ENCODE data around the gene CPNE2.
A peak's percentile ranks its signal among the peaks of the same experiment; 100 is the strongest.

Gene CPNE2

DNA sequence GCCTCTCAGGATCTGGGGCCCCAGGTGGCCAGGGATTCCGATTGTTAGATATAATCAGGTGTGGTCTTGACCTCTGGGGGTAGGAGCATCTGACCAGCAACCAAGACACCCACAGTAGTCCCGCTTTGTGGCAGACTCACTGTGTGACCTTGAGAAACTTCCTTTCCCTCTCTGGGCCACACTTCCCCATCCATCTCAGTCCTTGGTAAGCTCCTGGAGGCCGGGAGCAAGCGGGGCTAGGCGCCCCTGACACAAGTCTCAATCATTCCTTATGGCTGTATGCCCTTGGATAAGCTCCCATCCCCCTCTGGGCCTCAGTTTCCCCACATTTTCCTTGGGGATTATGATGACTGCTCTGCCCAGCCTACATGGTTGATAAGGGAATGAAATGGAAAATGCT lies 21.3 kb downstream of the CPNE2 start:
- TF ChIP-seq, protein P1, sequence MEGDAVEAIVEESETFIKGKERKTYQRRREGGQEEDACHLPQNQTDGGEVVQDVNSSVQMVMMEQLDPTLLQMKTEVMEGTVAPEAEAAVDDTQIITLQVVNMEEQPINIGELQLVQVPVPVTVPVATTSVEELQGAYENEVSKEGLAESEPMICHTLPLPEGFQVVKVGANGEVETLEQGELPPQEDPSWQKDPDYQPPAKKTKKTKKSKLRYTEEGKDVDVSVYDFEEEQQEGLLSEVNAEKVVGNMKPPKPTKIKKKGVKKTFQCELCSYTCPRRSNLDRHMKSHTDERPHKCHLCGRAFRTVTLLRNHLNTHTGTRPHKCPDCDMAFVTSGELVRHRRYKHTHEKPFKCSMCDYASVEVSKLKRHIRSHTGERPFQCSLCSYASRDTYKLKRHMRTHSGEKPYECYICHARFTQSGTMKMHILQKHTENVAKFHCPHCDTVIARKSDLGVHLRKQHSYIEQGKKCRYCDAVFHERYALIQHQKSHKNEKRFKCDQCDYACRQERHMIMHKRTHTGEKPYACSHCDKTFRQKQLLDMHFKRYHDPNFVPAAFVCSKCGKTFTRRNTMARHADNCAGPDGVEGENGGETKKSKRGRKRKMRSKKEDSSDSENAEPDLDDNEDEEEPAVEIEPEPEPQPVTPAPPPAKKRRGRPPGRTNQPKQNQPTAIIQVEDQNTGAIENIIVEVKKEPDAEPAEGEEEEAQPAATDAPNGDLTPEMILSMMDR (IDR thresholded peaks at IDR 0.05; ENCODE audit: low read length, missing control alignments) = no peak
- H3K4me3 ChIP-seq (replicated peaks; ENCODE audit: low read depth, low read length) = no peak overlapping the region
- DNase-seq (ENCODE audit: low read depth) = no peak

DNA sequence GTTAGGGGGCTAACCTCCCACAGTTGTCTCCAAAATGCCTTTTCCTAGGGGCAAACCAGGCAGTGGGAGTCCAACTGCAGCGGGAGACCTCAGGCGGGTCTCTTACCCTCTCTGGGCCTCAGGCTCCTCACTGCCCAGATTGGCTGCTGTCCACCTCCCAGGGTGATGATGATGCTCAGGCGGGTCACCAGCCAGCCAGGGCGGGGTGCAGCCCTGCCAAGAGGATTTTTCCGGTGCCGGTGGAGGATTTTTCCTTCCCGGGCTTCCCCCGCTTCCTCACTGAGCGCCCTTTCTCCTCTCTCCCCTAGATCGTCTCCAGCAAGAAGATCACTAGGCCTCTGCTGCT lies 22.8 kb downstream of the CPNE2 start:
- H3K4me3 ChIP-seq (replicated peaks; ENCODE audit: low read depth, low read length) = no peak overlapping the region
- peak; percentile 25 for DNase-seq (ENCODE audit: low read depth)
- TF ChIP-seq, protein P1 (IDR thresholded peaks at IDR 0.05; ENCODE audit: low read length, missing control alignments) = no peak

DNA sequence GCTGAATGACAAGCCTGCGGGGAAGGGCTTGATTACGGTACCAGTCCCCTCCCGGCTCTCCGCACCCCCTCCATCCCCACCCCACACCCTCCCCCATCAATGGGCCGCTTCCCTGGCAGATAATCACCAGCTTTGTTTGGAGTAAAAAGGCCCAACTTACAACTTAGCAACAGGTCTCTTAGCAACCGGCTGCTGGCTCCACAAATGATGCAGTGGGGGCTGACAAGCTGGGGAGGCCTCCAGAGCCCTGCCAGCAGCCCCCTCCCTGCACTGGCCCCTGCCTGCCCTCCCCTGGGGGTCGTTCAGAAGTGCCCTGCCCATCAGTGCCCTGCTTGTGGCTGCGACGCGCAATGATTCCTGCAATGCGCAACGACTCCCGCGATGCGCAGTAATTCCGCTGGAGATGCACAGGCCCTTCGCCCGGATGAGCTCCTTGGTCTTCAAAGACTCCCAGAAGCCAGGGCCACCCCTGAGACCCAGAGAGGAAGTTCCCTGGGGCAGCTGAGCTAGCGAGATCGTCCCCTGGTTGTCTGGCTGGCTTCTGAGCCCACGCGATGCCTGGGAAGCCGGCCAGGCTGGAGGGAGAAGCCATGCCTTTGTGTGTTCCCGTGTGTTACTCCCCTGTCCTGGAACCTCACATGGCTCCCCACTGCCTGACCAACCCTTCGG lies 23.3 kb downstream of the CPNE2 start:
- no peak overlapping the region for H3K4me3 ChIP-seq (replicated peaks; ENCODE audit: low read depth, low read length)
- DNase-seq (ENCODE audit: low read depth) = peak; percentile 69
- TF ChIP-seq, protein P1 (IDR thresholded peaks at IDR 0.05; ENCODE audit: low read length, missing control alignments) = no peak

DNA sequence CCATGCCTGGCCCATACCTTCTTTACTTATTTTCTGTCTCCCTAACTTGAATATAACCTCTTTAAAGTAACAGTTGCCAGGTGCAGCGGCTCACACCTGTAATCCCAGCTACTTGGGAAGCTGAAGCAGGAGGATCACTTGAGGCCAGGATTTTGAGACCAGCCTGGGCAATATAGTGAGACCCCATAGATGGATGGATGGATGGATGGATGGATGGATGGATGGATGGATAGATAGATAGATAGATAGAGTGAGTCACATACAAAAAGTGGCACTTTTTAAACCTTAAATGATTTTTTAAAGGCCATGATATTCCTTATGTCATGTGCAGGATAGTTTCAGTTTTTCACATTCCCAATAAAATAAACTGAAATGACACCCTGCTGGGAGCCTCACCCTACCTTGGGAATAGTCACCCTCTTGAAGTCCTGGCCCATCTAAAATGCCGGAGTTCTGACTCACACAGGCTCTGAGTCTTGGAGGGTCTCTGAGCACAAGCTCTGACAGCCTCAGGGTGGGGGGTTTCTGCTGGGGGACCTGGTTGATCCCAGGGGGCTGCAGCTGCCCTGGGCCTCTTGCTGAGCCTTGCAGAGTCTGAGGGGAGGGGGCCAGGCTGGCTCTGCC lies 26.2 kb downstream of the CPNE2 start:
- DNase-seq (ENCODE audit: low read depth) = no peak
- TF ChIP-seq, protein P1 (IDR thresholded peaks at IDR 0.05; ENCODE audit: low read length, missing control alignments) = no peak
- no peak overlapping the region for H3K4me3 ChIP-seq (replicated peaks; ENCODE audit: low read depth, low read length)

DNA sequence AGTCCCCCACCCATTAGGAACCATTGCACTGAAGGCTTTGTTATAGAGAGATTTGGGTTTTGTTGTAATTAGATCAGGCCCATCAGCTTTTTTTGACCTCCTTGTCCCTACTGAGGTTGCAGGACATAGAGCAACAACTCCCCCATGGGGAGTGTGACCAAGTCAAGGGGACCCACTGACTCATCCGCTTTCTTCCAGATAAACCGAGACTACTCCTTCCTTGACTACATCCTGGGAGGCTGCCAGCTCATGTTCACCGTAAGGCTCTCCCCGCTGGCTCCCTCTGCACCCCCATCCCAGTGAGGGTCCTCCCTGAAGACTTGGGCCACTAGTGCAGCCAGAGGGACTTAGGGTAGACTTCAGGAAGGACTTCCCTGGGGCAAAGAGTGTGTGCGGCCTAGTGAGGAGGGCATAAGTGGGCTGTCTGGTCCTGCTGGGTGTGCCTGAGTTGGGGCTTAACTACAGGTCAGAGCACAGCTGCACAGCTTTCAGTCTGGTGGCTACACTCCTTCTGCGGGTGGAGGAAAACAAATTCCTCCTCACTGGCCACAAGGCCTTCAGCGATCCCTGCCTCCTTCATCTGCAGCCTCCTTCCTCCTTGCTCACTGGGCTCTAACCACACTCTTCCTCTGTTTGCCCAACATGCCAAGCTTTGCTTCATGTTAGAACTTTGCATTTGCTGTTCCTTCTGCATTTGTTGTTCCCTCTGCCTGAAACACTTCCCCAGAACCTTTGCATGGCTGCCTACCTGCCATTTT lies 31.0 kb downstream of the CPNE2 start:
- no peak overlapping the region for H3K4me3 ChIP-seq (replicated peaks; ENCODE audit: low read depth, low read length)
- peak; percentile 23 for DNase-seq (ENCODE audit: low read depth)
- TF ChIP-seq, protein P1 (IDR thresholded peaks at IDR 0.05; ENCODE audit: low read length, missing control alignments) = no peak

GRCh38 chr16:57123974-57124674 lies 31.7 kb downstream of the CPNE2 start:
- H3K4me3 ChIP-seq (replicated peaks; ENCODE audit: low read depth, low read length) = no peak overlapping the region
- TF ChIP-seq, protein P1 (IDR thresholded peaks at IDR 0.05; ENCODE audit: low read length, missing control alignments) = no peak
- DNase-seq (ENCODE audit: low read depth) = no peak

Measured in fibroblast of pulmonary artery (primary cell).